Measurements from ENCODE around the gene MZT2A. TPM values are rescaled to one million over a fixed set of nuclear protein-coding genes. Genes with fewer than 3 reads are reported as not detected.
"Not testable (repeated sequence)": the region's sequence is repeated elsewhere in the genome, so short reads cannot be mapped to it uniquely, and the experiment has no call there.

Gene MZT2A
- total RNA-seq, 1 experiment from 2014 or later, result 162 TPM

- no peaks in the 10 kb centered on the region for H3K4me1 Mint-ChIP-seq
- H3K27ac Mint-ChIP-seq, result no peak overlapping the region
- POLR2A ChIA-PET, result no interaction called here
- H3K27me3 Mint-ChIP-seq (ENCODE audit: low read depth), result no peaks in the 10 kb centered on the region; the same call in 1 of the 2 replicates
- no peak for TF ChIP-seq ARID4B (CRISPR knock-in tag; IDR thresholded peaks at IDR 0.05; ENCODE audit: borderline replicate concordance)
- TF ChIP-seq ZNF219 (CRISPR knock-in tag; IDR thresholded peaks at IDR 0.05; ENCODE audit: borderline replicate concordance), result no peak
- TF ChIP-seq CBFB (CRISPR knock-in tag; IDR thresholded peaks at IDR 0.05; ENCODE audit: low read depth), result no peak
- CTCF ChIA-PET, result no interaction called here
- ATAC-seq (no peak), DNase-seq (ENCODE audit: low spot score) (no peak)
- H3K36me3 Mint-ChIP-seq, result peaks cover 30% of the 10 kb centered on the region
- H3K9me3 Mint-ChIP-seq, result no peaks in the 10 kb centered on the region
- no peak overlapping the region for H3K4me3 Mint-ChIP-seq
Observed at GRCh38 chr2:131509615-131510014, 17.4 kb upstream of the MZT2A start.

DNA sequence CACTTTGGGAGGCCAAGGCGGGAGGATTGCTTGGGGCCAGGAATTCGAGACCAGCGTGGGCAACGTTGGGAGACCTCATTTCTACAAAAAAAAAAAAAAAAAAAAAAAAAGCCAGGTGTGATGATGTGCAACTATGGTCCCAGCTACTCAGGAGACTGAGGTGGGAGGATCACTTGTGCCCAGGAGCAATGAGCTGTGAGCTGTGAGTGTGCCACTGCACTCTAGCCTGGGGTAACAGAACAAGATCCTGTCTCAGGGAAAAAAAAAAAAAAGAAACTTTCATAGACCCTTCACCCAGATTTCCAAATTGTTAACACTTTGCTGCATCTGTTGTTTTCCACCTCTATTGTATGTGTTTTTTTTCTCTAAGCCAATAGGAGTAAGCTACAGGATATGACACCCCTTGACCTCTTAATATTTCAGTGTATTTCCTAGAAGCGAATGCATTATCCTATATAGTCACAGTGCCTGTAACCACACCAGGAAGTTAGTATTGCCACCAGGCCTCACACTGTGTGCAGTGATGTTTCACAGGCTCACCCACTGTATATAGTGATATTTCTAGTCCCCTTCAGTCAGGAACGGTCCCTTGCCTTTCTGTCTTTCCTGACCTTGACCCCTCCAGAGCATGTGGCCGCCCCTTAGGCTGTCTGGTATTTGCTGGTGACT, 12.0 kb upstream of the MZT2A start:
- CTCF ChIA-PET, result interaction anchor here (0.6 kb wide), 1 partner anchor 13 kb away, joined by 4 read pairs; no protein-coding TSS in a partner anchor
- H3K9me3 Mint-ChIP-seq; H3K27me3 Mint-ChIP-seq (ENCODE audit: low read depth); ATAC-seq; DNase-seq (ENCODE audit: low spot score); H3K4me1 Mint-ChIP-seq; POLR2A ChIA-PET; H3K27ac Mint-ChIP-seq; H3K4me3 Mint-ChIP-seq: not testable (repeated sequence)
- H3K36me3 Mint-ChIP-seq, result peaks cover 51% of the 10 kb centered on the region

DNA sequence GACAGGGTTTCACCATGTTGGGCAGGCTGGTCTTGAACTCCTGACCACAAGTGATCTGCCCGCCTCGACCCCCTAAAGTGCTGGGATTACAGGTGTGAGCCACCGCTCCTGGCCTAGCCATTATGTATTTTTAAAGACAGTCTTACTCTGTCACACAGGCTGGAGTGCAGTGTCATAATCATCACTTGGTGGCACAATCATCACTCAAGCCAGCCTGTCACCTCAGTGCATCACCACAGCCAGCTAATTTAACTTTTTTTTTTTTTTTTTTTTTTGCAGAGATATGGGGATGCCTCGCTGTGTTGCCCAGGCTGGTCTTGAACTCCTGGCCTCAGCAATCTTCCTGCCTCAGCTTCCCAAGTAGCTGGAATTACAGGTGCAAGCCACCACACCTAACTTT, 11.4 kb upstream of the MZT2A start:
- not testable (repeated sequence) for H3K27me3 Mint-ChIP-seq (ENCODE audit: low read depth); H3K27ac Mint-ChIP-seq; H3K9me3 Mint-ChIP-seq; ATAC-seq; H3K4me3 Mint-ChIP-seq; H3K4me1 Mint-ChIP-seq; DNase-seq (ENCODE audit: low spot score)
- peaks cover 57% of the 10 kb centered on the region for H3K36me3 Mint-ChIP-seq
- ChIA-PET CTCF (interaction anchor here (0.8 kb wide), 1 partner anchor 11 kb away, joined by 3 read pairs; no protein-coding TSS in a partner anchor), POLR2A (interaction anchor here (0.7 kb wide), 1 partner anchor 14 kb away, joined by 6 read pairs; no protein-coding TSS in a partner anchor)

- ATAC-seq; H3K4me1 Mint-ChIP-seq; CTCF ChIA-PET; POLR2A ChIA-PET; H3K27me3 Mint-ChIP-seq (ENCODE audit: low read depth); DNase-seq (ENCODE audit: low spot score); H3K9me3 Mint-ChIP-seq; H3K4me3 Mint-ChIP-seq: not testable (repeated sequence)
- peaks cover 39% of the 10 kb centered on the region for H3K36me3 Mint-ChIP-seq
- peak overlapping the region; percentile 74; the same call in 1 of the 2 replicates for H3K27ac Mint-ChIP-seq
Observed at GRCh38 chr2:131498321-131498973, 6.2 kb upstream of the MZT2A start.

- H3K9me3 Mint-ChIP-seq; CTCF ChIA-PET; H3K27ac Mint-ChIP-seq; POLR2A ChIA-PET; H3K27me3 Mint-ChIP-seq (ENCODE audit: low read depth); DNase-seq (ENCODE audit: low spot score); ATAC-seq: not testable (repeated sequence)
- H3K4me3 Mint-ChIP-seq, result peak overlapping the region; percentile 25; the same call in 1 of the 2 replicates
- H3K36me3 Mint-ChIP-seq, result peaks cover 26% of the 10 kb centered on the region
- H3K4me1 Mint-ChIP-seq, result peaks cover 13% of the 10 kb centered on the region
Observed at GRCh38 chr2:131495506-131495905, 3.3 kb upstream of the MZT2A start.

DNA sequence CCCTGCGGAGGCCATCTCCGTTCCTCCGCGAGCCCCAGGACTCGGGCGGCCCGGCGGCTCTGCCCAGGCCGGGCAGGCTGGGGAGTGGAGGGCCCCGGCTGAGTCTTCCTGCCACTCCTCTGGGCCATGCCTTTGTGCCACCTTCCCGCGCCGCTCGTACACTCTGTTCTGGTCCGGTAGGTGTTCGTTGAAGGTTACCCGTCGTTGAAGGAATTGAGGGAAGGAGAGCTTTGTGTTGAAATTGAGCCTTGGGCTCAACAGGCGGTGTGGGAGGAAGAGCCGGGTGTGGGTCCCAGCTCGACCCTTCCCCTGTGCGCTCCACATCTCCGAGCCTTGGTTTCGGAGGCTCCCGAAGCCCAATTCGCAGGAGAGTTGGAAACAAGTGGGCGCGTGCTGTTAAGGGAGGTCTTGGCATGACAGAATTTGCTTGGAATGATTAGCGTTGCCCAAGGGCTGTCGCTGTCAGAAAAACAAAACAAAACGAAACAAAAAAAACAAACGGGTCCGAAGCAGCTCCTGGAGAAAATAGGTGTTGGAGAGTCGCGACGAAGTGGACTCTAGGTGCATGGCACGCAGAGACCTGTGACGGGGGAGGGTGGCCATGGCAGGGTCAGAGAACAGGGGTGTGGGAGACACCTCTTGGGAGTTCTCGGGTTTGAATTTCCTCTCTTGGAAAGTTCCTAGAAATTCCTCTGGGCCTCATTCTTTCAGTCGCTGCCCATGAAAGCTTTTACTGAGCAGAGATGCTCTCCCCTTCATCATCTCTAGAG, 1.2 kb upstream of the MZT2A start:
- DNase-seq (ENCODE audit: low spot score) (no peak), ATAC-seq (peak; percentile 6)
- POLR2A ChIA-PET, result interaction anchor here (1.0 kb wide), 2 partner anchors 79 to 88 kb away, joined by 3 read pairs; no protein-coding TSS in a partner anchor
- Mint-ChIP-seq H3K9me3 (no peaks in the 10 kb centered on the region), H3K4me1 (peaks cover 15% of the 10 kb centered on the region), H3K27me3 (ENCODE audit: low read depth) (no peaks in the 10 kb centered on the region), H3K27ac (peak overlapping the region; percentile 97), H3K36me3 (peaks cover 11% of the 10 kb centered on the region), H3K4me3 (peak overlapping the region; percentile 96)
- CTCF ChIA-PET, result interaction anchor here (0.6 to 3.4 kb wide), 17 partner anchors 9 to 340 kb away, joined by 3 to 14 read pairs (median 5); no protein-coding TSS in a partner anchor
- TF ChIP-seq NFATC4 (CRISPR knock-in tag; IDR thresholded peaks at IDR 0.05) (no peak), OVOL2 (CRISPR knock-in tag; IDR thresholded peaks at IDR 0.05; ENCODE audit: borderline replicate concordance) (no peak), GTF2I (CRISPR knock-in tag; conservative IDR thresholded peaks at IDR 0.05) (no peak), HMGA2 (CRISPR knock-in tag; IDR thresholded peaks at IDR 0.05) (no peak)
- TF ChIP-seq, protein P1, sequence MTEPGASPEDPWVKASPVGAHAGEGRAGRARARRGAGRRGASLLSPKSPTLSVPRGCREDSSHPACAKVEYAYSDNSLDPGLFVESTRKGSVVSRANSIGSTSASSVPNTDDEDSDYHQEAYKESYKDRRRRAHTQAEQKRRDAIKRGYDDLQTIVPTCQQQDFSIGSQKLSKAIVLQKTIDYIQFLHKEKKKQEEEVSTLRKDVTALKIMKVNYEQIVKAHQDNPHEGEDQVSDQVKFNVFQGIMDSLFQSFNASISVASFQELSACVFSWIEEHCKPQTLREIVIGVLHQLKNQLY (CRISPR knock-in tag; IDR thresholded peaks at IDR 0.05), result no peak
- TF ChIP-seq, protein P2, sequence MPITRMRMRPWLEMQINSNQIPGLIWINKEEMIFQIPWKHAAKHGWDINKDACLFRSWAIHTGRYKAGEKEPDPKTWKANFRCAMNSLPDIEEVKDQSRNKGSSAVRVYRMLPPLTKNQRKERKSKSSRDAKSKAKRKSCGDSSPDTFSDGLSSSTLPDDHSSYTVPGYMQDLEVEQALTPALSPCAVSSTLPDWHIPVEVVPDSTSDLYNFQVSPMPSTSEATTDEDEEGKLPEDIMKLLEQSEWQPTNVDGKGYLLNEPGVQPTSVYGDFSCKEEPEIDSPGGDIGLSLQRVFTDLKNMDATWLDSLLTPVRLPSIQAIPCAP (CRISPR knock-in tag; IDR thresholded peaks at IDR 0.05), result no peak
- TF ChIP-seq, protein P3, sequence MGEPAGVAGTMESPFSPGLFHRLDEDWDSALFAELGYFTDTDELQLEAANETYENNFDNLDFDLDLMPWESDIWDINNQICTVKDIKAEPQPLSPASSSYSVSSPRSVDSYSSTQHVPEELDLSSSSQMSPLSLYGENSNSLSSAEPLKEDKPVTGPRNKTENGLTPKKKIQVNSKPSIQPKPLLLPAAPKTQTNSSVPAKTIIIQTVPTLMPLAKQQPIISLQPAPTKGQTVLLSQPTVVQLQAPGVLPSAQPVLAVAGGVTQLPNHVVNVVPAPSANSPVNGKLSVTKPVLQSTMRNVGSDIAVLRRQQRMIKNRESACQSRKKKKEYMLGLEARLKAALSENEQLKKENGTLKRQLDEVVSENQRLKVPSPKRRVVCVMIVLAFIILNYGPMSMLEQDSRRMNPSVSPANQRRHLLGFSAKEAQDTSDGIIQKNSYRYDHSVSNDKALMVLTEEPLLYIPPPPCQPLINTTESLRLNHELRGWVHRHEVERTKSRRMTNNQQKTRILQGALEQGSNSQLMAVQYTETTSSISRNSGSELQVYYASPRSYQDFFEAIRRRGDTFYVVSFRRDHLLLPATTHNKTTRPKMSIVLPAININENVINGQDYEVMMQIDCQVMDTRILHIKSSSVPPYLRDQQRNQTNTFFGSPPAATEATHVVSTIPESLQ (CRISPR knock-in tag; IDR thresholded peaks at IDR 0.05), result no peak
